Measurements from ENCODE around the gene USF2.

USF2 gene

DNA sequence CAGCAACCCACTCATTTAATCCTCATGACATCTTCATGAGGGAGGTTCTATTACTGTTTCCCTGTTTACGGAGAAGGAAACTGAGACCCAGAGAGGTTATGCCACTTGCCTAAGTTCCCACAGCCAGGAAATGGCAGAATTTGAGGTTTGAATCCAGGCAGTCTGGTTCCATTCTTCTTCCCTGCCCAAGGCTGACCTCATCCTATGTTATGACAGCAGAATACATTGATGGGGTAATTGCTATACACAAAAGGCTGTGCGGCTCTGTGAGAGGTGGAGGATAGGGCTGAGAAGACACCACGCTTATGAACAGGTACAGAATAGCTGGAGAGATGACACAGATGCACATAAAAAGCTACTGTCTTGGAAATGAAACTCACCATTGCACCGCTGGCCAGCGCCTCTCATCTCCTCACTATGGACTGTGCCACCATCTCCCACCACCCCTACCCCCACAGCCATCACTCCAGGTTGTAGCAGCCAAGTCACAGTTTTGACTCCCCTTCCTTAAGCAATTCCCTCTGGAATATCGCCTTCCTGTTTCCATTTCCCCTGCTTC lies 34.7 kb downstream of the USF2 start:
- no peak for DNase-seq

DNA sequence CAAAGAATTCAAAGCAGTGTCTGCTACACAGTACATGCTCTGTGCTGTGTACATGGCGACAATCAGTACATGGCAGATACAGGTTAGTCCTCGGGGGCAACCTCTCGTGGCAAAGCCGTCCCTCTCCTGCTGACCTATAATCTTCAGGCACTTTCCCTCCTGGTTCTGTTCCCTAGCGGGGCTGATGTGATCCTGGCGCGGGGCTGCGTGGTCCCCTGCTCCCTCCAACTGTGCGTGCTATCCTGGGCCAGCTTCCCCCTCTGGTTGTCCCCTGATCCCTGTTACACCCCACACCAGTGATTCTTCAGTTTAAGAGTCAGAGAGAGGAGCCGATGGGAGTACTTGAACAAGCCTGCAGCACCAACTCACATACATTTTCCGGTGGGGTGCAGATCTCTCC lies 35.3 kb downstream of the USF2 start:
- DNase-seq = no peak

DNA sequence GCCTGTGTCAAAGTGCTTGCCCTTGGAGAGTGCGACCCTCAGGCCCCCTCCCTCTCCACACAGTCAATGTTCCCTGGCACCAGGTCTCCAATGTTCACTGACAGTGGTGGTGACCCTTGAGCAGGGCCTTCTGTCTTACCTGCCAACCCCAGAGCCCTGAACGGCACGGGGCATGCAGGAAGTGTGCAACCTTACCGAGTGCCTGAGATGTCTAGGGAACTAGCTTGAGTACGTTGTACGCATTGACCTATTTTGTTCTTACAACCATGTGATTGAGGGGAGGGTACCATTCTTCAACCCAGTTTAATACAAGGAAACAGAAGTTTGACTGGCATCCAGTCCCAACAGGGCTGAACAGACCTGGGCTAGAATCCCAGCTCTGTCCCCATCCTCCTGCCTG lies 36.4 kb downstream of the USF2 start:
- no peak for DNase-seq

DNA sequence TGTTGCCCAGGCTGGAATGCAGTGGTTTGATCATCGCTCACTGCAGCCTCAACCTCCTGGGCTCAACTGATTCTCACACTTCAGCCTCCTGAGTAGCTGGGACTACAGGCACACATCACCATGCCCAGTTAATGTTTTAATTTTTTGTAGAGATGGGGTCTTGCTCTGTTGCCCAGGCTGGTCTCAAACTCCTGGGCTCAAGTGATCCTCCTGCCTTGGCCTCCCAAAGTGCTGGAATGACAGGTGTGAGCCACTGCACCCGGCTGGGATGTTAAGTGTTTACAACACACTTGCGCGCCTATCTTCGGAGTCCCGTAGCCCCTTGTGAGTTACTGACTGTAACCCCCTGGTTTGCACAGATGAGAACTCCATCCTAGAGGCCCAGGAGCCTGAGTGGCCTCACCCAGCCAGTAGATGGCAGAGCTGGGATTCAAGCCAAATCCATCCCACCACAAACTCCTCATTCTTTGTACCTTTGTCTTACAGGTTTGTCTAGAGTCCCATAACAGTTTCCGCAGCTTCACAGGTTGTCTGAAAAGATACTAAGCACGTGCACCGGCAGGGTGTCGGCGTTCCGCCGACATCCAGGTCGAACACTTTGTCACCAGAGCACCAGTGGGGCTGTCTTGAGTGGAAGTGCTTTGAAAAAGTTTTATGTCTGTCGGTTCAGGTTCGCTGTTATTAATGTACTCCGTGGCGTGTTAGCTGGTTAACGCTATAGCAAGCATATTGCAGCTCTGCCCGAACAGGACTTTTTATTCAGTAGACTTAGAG lies 37.9 kb downstream of the USF2 start:
- DNase-seq = peak; percentile 15

DNA sequence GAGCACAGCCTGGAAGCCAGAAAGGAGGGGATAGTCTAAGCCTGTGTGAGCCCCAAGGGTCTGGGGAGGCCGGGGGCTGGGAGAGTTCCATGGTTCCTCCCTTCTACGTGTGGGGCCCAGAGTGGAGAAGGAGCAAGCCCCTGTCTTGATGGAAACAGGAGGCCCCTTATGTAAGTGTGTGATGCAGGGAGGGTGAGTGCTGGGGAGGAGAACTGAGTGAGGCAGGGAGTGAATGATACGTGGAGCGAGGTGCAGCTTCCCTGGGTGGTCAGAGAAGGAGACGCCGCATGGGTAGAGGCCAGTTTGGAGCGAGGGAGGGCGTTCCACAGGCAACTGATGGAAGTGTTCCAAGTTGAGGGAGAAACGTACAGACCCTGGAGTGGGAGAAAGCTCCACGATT lies 39.2 kb downstream of the USF2 start:
- no peak for DNase-seq

DNA sequence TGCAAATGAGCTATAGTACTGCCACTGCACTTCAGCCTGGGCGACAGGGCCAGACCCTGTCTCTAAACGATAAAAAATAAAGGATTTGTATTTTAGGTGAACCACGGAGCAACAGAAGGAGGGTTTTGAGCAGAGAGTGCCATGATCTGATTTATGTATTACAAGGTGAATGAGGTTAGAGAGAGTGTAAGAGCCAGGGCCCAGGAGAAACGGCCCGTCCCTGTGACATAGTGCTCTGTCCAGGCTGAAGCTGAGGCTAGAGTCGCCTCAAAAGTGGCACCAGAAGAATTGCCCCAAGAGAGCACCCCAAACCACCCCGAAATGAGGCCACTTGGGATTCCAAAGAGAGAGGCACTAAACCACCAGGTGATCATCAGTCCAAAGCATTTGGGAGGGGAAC lies 40.1 kb downstream of the USF2 start:
- no peak for DNase-seq

DNA sequence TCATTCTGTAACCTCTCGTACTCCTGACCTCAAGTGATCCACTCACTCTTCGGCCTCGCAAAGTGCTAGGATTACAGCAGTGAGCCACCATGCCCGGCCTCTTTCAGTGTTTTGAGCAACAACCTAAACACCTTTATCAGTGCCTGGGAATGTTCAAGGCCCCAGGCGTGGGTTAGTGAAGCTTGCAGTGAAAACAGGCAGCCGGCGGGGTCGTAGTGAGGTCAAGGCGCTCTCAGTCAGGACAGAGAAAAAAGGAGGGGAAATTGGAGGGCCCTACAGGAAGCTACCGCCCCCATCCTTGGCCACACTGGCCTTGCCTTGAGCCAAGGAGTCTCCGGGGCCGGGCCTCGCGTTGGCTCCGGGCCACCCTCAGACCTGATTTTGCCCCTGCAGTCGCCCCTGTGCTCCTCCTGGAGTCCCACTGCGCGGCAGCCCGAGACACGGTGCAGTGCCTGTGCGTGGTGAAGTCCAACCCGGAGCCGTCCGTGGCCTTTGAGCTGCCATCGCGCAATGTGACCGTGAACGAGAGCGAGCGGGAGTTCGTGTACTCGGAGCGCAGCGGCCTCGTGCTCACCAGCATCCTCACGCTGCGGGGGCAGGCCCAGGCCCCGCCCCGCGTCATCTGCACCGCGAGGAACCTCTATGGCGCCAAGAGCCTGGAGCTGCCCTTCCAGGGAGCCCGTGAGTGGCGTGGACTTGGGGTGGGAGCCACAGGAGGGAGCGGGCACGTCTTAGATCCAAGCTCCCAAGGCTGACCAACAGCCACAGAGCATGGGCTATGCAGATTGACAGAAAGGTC lies 40.9 kb downstream of the USF2 start:
- no peak for DNase-seq

DNA sequence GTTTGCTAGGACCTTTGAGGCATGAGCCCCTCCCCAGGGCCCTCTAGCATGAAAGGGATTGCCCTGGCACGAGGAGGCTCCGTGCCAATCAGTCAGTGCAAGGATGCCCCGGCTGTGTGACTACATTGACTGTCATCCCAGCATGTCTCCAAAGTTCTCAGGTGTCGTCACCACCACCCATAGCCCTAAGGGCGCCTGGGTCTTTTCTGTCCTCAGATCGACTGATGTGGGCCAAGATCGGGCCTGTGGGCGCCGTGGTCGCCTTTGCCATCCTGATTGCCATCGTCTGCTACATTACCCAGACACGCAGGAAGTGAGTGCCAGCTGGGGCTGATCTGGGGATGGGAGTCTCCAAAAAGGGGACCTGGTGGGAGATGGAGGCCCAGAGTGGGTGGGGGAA lies 41.6 kb downstream of the USF2 start:
- no peak for DNase-seq

DNA sequence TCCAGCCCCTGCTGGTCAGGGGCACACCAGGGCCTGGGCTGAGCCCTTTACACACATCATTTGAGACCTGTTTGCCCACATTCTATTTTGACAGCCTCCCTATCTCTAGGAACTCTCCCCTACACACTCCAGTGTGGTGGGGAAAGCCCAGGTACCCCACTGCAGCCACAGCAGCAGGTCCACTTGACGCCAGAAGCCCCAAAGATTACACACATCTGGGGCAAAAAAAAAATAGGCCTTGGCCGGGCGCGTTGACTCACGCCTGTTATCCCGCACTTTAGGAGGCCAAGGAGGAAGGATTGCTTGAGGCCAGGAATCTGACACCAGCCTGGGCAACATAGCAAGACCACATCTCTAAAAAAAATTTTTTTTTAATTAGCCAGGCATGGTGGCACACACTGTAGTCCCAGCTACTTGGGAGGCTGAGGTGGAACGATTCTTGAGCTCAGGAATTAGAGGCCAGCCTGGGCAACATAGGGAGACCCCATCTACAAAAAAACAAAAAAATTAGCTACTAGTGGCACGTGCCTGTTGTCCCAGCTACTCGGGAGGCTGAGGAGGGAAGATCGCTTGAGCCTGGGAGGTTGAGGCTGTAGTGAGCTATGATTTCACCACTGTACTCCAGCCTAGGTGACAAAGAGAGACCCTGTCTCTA lies 42.2 kb downstream of the USF2 start:
- no peak for DNase-seq

DNA sequence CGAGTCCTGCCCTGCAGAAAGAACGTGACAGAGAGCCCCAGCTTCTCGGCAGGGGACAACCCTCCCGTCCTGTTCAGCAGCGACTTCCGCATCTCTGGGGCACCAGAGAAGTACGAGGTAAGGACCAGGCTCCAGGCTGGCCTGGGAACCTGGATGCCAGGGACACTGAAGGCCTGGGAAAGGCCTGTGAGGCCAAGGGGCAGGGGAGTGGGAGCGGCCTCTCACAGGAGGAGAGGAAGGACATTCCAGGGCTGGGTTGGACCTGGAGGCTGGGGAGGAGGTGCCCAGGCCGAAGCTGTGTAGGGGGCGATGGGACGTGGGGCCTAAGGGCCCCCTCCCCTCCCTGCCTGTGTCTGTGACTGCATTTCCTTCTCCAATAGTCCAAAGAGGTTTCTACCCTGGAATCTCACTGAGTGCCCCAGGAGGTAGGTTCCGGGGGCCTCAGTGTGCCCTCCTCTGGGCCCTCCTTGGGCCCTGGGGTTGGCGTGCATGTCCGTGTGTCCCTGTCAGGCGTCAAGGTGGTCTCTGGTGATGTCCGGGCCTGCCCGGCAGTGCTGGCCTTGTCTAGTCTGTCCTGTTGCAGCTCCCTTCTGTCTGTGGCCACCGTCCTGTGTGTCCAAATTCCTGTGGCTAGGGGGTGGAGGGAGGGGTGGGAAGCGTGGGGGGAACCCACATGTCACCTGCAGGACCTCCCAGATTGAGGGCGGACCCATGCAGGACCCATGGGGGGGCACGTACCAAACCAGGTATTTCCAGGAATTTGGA lies 43.3 kb downstream of the USF2 start:
- no peak for DNase-seq

DNA sequence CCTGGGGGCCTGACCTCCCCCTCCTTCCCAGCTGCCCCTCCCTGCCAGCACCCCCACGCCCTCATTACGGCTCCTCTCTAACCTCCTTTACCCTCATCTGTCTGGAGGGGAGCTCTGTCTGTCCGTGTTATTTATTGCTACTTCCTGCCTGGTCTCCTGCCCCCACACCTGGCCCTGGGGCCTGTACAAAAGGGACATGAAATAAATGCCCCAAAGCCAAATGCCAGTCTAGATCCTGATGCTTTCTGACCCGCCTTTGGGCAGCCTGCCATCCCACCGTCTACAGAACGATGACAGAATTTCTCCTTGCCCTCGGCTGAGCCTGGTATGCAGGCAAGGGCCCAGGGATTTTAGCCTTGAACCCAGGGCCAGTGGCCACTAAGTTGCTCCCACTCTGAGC lies 44.8 kb downstream of the USF2 start:
- no peak for DNase-seq

DNA sequence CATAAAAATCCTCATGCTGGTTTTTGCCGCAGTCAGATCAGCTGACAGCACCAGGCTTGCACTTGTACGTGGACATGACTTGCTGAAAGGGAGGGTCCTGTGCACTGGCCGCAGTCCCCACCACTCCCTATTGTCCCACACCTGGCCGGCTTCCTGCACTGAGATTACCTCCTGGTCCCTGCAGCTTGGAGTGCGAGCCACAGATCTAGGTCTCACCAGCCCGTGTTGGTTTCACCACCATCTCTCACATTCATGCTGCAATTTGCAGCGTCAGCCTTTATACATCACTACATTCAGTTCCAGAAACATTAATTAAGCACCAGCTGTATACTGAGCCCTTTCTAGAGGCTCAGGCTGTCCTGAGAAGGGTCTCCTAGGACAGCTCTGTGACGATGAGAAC lies 45.3 kb downstream of the USF2 start:
- no peak for DNase-seq

DNA sequence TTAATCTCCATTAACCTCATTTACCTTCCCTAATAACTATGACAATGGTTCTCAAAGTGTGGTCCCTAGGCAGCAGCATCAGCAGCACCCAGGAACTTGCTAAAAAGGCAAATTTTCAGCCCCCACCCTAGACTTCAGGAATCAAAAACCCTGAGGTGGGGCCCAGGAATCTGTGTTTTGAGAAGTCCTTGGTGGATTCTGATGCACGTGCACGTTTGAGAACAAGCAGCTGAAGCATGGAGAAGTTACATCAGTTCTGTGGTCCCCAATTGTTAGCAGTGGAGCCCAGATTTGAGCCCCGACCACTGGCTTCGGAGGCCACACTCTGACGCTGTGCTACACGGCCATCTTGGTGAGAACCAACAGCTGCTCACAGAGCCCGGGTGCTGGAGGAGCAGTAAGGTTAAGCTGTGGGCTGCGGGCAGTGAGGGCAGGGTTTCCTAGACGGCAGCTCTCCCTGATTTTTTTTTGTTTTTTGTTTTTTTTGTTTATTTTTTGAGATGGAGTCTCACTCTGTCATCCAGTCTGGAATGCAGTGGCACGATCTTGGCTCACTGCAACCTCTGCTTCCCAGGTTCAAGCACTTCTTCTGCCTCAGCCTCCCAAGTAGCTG lies 46.2 kb downstream of the USF2 start:
- DNase-seq = no peak

DNA sequence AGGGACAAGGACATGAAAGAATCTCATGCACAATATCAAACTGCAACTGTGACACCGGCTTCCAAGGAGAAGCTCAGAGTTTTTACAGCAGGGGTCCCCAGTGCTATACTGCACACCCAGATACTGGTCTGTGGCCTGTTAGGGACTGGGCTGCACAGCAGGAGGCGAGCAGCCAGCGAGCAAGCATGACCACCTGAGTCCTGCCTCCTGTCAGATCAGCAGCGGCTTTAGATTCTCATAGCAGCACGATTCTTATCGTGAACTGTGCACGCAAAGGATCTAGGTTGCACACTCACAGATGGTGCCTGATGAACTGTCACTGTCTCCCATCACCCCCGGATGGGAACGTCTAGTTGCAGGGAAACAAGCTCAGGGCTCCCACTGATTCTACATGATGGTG lies 47.1 kb downstream of the USF2 start:
- no peak for DNase-seq

DNA sequence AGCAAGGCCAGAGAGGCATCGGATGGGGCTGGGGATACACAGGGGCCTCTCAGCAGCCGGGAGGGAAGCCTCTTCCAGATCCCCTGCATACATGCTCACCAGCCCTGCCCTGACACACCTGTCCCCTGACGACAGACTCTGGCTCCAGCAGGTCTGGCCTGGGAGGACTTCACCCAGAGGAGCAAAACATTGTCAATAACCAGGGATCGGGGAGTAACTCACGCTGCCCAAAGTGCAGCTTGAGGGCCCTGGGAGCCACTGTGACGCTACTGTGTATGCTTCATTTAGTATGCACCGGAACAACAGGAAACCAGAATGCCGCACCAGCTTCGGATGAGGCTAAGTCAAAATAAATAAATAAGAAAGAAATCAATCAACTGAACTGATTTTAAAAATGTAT lies 47.8 kb downstream of the USF2 start:
- no peak for DNase-seq

DNA sequence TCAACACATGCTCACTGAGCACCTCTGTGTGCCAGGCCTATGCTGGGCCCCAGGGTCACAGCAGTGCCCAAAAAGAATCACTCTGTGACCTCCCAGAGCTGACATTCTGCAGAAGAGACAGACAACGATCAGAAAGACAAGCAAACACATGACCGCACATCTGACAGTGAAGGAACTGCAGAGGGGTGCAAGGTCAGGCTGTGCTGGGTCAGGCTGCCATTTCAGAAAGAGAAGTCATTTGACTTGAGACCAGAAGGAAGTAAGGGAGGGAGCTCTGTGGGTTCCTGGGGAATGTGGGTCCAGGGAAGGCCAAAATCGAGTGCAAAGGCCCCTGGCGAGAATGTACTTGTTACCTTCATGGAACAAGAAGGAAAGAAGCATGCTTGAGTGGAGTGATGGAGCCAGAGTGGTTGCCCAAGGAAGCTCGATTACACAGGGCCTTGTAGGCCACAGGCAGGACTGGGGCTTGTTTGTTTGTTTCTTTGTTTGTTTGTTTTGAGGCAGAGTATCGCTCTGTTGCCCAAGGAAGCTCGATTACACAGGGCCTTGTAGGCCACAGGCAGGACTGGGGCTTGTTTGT lies 48.8 kb downstream of the USF2 start:
- no peak for DNase-seq

DNA sequence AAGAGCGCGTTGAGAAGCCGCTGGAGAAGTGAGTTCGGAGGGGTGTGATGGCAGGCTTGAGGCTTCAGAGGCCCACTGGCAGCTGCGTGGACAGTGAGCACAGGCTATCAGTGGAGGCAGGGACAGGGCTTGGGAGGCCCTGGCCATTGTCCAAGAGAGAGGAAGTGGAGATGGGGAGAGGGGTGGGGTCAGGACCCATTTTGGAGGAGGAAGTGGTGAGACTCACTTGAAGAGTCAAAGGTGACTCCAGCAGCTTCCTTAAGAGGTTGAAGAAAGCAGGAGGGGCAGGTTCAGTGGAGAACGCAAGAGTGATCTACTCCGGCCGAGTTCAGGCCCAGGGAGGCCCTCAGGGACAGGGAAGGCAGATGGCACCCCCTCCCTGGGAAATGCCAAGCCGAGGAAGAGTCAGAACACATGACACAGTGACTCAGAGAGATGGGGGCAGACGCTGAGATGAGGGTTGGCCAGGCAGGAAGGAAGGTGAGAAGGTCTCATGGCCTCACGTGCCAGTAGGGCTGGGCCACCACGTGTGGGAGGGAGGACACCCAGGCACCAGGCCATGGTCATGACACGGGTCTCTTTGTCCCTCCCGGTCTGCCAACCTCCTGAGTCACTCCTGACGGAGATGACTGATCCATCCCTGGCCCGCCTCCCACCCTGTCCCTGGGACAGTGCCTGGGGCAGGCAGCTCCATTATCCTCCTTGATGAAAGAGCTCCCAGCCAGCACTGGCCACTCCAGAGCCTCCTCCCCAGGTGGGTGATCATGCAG lies 50.1 kb downstream of the USF2 start:
- no peak for DNase-seq

DNA sequence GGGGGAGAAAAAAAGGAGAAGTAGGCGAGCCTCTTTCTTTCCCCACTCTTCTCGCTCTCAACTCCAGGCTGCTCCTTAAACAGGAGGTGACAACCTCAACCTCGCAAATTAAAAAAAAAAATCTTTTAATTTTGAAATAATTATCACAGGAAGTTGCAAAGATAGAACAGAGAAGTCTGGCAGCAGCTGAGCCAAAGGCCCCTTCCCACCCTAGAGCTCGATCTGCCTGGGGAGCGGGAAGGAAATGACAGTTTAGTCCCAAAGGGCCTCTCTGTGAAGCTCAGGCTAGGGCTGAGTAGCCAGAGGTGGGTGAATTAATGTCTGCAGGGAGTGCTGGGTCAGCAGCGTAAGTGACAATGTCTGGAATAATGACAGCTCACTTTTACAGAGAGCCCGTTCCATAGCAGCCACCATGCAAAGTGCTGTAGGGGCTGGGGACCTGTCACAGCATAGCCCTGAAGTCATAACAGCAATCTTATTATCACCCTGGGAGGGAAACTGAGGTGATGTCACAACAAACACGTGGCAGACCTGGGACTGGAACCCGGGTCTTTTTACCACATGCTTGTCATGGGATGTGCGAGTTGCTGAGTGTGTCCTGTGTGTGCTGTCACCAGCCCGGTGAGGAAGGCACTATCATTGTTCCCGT lies 51.4 kb downstream of the USF2 start:
- DNase-seq = no peak

DNA sequence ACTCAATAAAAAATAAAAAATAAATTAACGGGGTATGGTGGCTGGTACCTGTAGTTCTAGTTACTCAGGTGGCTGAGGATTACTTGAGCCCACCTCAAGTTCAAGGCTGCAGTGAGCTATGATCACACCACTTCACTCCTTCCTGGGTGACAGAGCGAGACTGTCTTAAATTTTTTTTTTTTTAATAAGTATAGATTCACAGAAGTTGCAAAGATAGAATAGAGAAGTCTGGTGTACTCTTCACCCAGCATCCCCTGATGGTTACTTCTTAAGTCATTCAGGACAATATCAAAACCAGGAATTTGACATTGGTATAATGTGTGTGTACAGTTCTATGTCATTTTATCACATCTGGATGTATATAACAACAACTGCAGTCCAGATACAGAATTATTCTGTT lies 52.5 kb downstream of the USF2 start:
- no peak for DNase-seq

DNA sequence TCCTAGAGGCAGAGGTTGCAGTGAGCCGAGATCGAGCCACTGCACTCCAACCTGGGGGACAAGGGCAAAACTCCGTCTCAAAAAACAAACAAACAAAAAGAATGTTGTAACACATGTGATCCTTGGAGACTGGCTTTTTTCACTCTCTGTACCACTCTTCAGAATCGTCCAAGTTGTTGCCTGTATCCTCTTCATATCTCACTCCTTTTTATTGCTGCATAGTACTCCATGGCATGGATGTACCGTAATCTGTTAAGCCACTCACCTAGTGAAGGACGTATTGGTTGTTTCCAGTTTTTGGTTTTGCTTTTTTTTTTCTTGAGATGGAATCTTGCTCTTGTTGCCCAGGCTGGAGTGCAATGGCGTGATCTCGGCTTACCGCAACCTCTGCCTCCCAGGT lies 53.3 kb downstream of the USF2 start:
- DNase-seq = no peak

DNA sequence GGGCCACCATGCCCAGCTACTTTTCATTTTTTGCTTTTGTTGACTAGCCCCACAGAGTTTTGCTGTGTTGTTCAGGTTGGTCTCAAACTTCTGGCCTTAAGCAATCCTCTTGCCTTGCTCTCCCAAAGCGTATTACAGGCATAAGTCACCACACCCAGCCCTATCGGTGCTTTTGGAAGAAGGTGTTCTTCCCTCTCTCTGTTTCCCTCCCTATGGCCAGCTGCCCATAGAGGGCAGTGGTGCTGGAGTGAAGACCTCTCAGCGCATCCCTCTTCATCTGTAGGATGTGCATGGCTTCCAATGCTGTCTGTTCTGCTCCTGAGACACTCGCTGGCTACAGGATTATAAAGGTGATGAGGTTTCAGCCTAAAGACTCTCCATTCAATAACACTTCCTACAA lies 58.9 kb downstream of the USF2 start:
- no peak for DNase-seq

Data from NCI-H526 treated with DMSO at 0.1 percent for 48 hours (cell line).